H9 (cell line): ENCODE data around the gene CRYGS. TPM values are rescaled to one million over a fixed set of nuclear protein-coding genes. Genes with fewer than 3 reads are reported as not detected.

ENCODE experiments used
- DNase-seq: peaks from one replicate; pipeline ENCODE4 v3.0.0-alpha.2; 2017
- H2AFZ ChIP-seq: one replicate; pipeline ENCODE4 v1.6.1; 2013; ENCODE audit warnings: mild to moderate bottlenecking, low read length, control low read depth, moderate library complexity
- H2AK5ac ChIP-seq: 2 replicates; pipeline ENCODE4 v1.6.1; 2013; ENCODE audit warnings: low read length, control low read depth, mixed read lengths; ENCODE audit not compliant: insufficient read length
- H2BK120ac ChIP-seq: one replicate; pipeline ENCODE4 v1.6.1; 2013; ENCODE audit warnings: low read depth, mild to moderate bottlenecking, low read length, control low read depth, inconsistent platforms; ENCODE audit not compliant: poor library complexity, severe bottlenecking
- H2BK12ac ChIP-seq: 2 replicates; pipeline ENCODE4 v1.6.1; 2013; ENCODE audit warnings: low read length, control low read depth, mixed read lengths, low read depth; ENCODE audit not compliant: insufficient read length
- H2BK15ac ChIP-seq: 2 replicates; pipeline ENCODE4 v1.6.1; 2013; ENCODE audit warnings: low read depth, low read length, control low read depth
- H2BK20ac ChIP-seq: one replicate; pipeline ENCODE4 v1.6.1; 2013; ENCODE audit warnings: low read depth, mild to moderate bottlenecking, low read length, control low read depth, inconsistent platforms; ENCODE audit not compliant: poor library complexity, severe bottlenecking
- H2BK5ac ChIP-seq: 2 replicates; pipeline ENCODE4 v1.6.1; 2013; ENCODE audit warnings: low read length, control low read depth, mixed read lengths; ENCODE audit not compliant: insufficient read length
- H3K14ac ChIP-seq: 2 replicates; pipeline ENCODE4 v1.6.1; 2013; ENCODE audit warnings: low read length, control low read depth; ENCODE audit not compliant: insufficient read depth
- H3K18ac ChIP-seq: 2 replicates; pipeline ENCODE4 v1.6.1; 2013; ENCODE audit warnings: low read depth, mild to moderate bottlenecking, mixed read lengths, low read length, control low read depth; ENCODE audit not compliant: insufficient read length
- H3K23ac ChIP-seq: 2 replicates; pipeline ENCODE4 v1.6.1; 2013; ENCODE audit warnings: low read length, control low read depth, mixed read lengths, low read depth; ENCODE audit not compliant: insufficient read length
- H3K23me2 ChIP-seq: 2 replicates; pipeline ENCODE4 v1.6.1; 2013; ENCODE audit warnings: low read depth, mild to moderate bottlenecking, mixed read lengths, low read length, control low read depth; ENCODE audit not compliant: insufficient read length, poor library complexity, severe bottlenecking
- H3K27ac ChIP-seq: 2 replicates; pipeline ENCODE4 v1.5.1; 2013; ENCODE audit warnings: low read length, control low read depth, mixed read lengths, low read depth; ENCODE audit not compliant: insufficient read length
- H3K27me3 ChIP-seq: 2 replicates; pipeline ENCODE4 v1.6.1; 2013; ENCODE audit warnings: low read length, control low read depth, inconsistent platforms; ENCODE audit not compliant: insufficient read depth
- H3K4ac ChIP-seq: 2 replicates; pipeline ENCODE4 v1.6.1; 2013; ENCODE audit warnings: low read depth, mild to moderate bottlenecking, control low read depth, inconsistent platforms, low read length, moderate library complexity
- H3K4me1 ChIP-seq: 2 replicates; pipeline ENCODE4 v1.6.1; 2013; ENCODE audit warnings: low read length, control low read depth, inconsistent platforms; ENCODE audit not compliant: insufficient read depth
- H3K4me2 ChIP-seq: 2 replicates; pipeline ENCODE4 v1.6.1; 2013; ENCODE audit warnings: low read length, control low read depth, mixed read lengths; ENCODE audit not compliant: insufficient read length, insufficient read depth
- H3K56ac ChIP-seq: 2 replicates; pipeline ENCODE4 v1.6.1; 2013; ENCODE audit warnings: low read depth, mild to moderate bottlenecking, mixed read lengths, low read length, control low read depth; ENCODE audit not compliant: insufficient read length
- H3K79me1 ChIP-seq: 2 replicates; pipeline ENCODE4 v1.6.1; 2013; ENCODE audit warnings: low read depth, mild to moderate bottlenecking, moderate library complexity, low read length, control low read depth, inconsistent platforms; ENCODE audit not compliant: insufficient read depth, poor library complexity, severe bottlenecking
- H3K79me2 ChIP-seq: 2 replicates; pipeline ENCODE4 v1.6.1; 2013; ENCODE audit warnings: low read length, control low read depth, inconsistent platforms; ENCODE audit not compliant: insufficient read depth
- H3K9ac ChIP-seq: 2 replicates; pipeline ENCODE4 v1.6.1; 2013; ENCODE audit warnings: low read length, control low read depth, mixed read lengths; ENCODE audit not compliant: insufficient read length; ENCODE audit errors: extremely low read depth
- H3K9me3 ChIP-seq: one replicate; pipeline ENCODE4 v1.6.1; 2013; ENCODE audit warnings: low read depth, low read length, inconsistent platforms; ENCODE audit not compliant: control insufficient read depth
- H3T11ph ChIP-seq: one replicate; pipeline ENCODE4 v1.6.1; 2013; ENCODE audit warnings: mild to moderate bottlenecking, low read length, control low read depth, inconsistent platforms
- H4K20me1 ChIP-seq: one replicate; pipeline ENCODE4 v1.6.1; 2013; ENCODE audit not compliant: control insufficient read depth, insufficient read length, insufficient read depth
- H4K5ac ChIP-seq: 2 replicates; pipeline ENCODE4 v1.6.1; 2013; ENCODE audit warnings: low read depth, mild to moderate bottlenecking, mixed read lengths, low read length, control low read depth; ENCODE audit not compliant: insufficient read length
- H4K8ac ChIP-seq: replicated peaks from 2 replicates; pipeline ENCODE4 v1.6.1; 2013; ENCODE audit warnings: low read length, control low read depth, mixed read lengths, low read depth; ENCODE audit not compliant: insufficient read length
- H4K91ac ChIP-seq: 2 replicates; pipeline ENCODE4 v1.6.1; 2013; ENCODE audit warnings: low read depth, mild to moderate bottlenecking, moderate library complexity, mixed read lengths, low read length, control low read depth; ENCODE audit not compliant: insufficient read length
- H3K27ac Mint-ChIP-seq, 3 experiments: 2 replicates in 2 of 3; 3 replicates in 1 of 3; pipeline ENCODE4 v1.8.0; 2020 to 2021; ENCODE audit warnings: mixed read lengths in 3 of 3, mild to moderate bottlenecking in 1 of 3, moderate library complexity in 1 of 3
- H3K27me3 Mint-ChIP-seq: 2 replicates; pipeline ENCODE4 v1.8.0; 2021; ENCODE audit warnings: low read depth, mild to moderate bottlenecking, moderate library complexity, mixed read lengths
- H3K36me3 Mint-ChIP-seq, 3 experiments: 2 replicates in 2 of 3; 3 replicates in 1 of 3; pipeline ENCODE4 v1.8.0; 2020 to 2021; ENCODE audit warnings: low read depth in 3 of 3, mixed read lengths in 3 of 3; ENCODE audit not compliant: insufficient read depth in 1 of 3
- H3K4me1 Mint-ChIP-seq, 2 experiments: 2 replicates each; pipeline ENCODE4 v1.8.0; 2020; ENCODE audit warnings: mixed read lengths in 2 of 2
- H3K4me3 Mint-ChIP-seq, 2 experiments: 2 replicates in 1 of 2; 3 replicates in 1 of 2; pipeline ENCODE4 v1.8.0; 2020 to 2021; ENCODE audit warnings: mild to moderate bottlenecking in 2 of 2, mixed read lengths in 2 of 2, moderate library complexity in 1 of 2
- H3K9me3 Mint-ChIP-seq, 2 experiments: 2 replicates in 1 of 2; 3 replicates in 1 of 2; pipeline ENCODE4 v1.8.0; 2020; ENCODE audit warnings: mild to moderate bottlenecking in 2 of 2, mixed read lengths in 2 of 2, moderate library complexity in 1 of 2
- CTCF ChIP-seq: fragments of 200-600 bp; sonication (generic); conservative IDR thresholded peaks from 3 replicates; pipeline ENCODE4 v1.8.0; 2021; ENCODE audit warnings: antibody characterized with exemption, mild to moderate bottlenecking
- WGBS: extraction: QIAGEN DNeasy Blood & Tissue Kit; methylation state at CpG from one replicate; pipeline ENCODE4 v1.1.7; 2013; ENCODE audit warnings: missing lambda C conversion rate, low lambda C conversion rate, mixed read lengths; ENCODE audit not compliant: insufficient read length; ENCODE audit errors: extremely low coverage; 5-methylcytosine and 5-hydroxymethylcytosine counted together
- total RNA-seq: library from RNA; stranded (reverse); gene quantifications from 2 replicates; pipeline ENCODE4 v1.2.1, GENCODE V29; 2021

CRYGS gene
- total RNA-seq, 1 experiment from 2014 or later = 1.0 TPM

DNA sequence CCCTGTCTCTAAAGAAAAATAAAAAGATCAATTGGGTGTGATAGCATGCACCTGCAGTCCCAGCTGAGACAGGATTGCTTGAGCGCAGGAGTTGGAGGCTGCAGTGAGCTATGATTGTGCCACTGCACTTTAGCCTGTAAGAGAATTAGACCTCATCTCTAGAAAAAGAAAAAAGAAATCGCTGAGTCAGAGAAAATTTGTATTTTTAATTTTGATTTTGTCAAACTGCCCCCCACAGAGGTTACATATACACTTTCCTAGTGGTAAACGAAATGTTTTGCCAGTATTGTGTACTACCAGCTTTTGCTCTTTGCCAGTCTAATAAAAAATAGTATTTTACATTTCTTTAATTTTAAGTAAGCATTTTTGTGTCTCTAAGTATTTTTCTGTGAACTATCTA lies 5.3 kb upstream of the CRYGS start:
- no peak overlapping the region for H3K4me3 Mint-ChIP-seq
- no peaks in the 10 kb centered on the region for H3K9me3 Mint-ChIP-seq
- no peak overlapping the region for H3T11ph ChIP-seq
- H3K27ac Mint-ChIP-seq = no peak overlapping the region; a peak in 1 of 7 replicates
- H2BK120ac ChIP-seq = no peak overlapping the region
- H3K9me3 ChIP-seq = no peaks in the 10 kb centered on the region
- H3K27ac ChIP-seq = no peak overlapping the region
- no peaks in the 10 kb centered on the region for H3K27me3 Mint-ChIP-seq
- H4K20me1 ChIP-seq = no peaks in the 10 kb centered on the region
- no peak overlapping the region for H2AFZ ChIP-seq
- no peak for TF ChIP-seq CTCF
- no peak overlapping the region for H4K8ac ChIP-seq
- no peak overlapping the region for H4K5ac ChIP-seq
- no peak overlapping the region for H3K4ac ChIP-seq
- no peak overlapping the region for H3K9ac ChIP-seq
- H3K23me2 ChIP-seq = no peaks in the 10 kb centered on the region
- no peak overlapping the region for H3K56ac ChIP-seq
- H3K23ac ChIP-seq = no peak overlapping the region
- WGBS = no CpG with 5 or more reads among the region's 3 CpGs
- no peak overlapping the region for H2BK15ac ChIP-seq
- H3K4me1 ChIP-seq = no peaks in the 10 kb centered on the region
- H3K36me3 Mint-ChIP-seq = peaks cover 2 to 18% (median 16%) of the 10 kb centered on the region in 3 experiments; a peak in 5 of 7 replicates
- DNase-seq = no peak
- no peak overlapping the region for H4K91ac ChIP-seq
- no peak overlapping the region for H3K18ac ChIP-seq
- no peak overlapping the region for H3K14ac ChIP-seq
- no peaks in the 10 kb centered on the region for H3K27me3 ChIP-seq
- no peak overlapping the region for H2BK5ac ChIP-seq
- H3K79me1 ChIP-seq = no peaks in the 10 kb centered on the region
- no peak overlapping the region for H2BK20ac ChIP-seq
- no peaks in the 10 kb centered on the region for H3K79me2 ChIP-seq
- H2BK12ac ChIP-seq = no peak overlapping the region
- no peaks in the 10 kb centered on the region for H3K4me1 Mint-ChIP-seq
- H3K4me2 ChIP-seq = no peak overlapping the region
- no peak overlapping the region for H2AK5ac ChIP-seq
